ENCODE data around the gene SCN11A. TPM values are rescaled to one million over a fixed set of nuclear protein-coding genes. Genes with fewer than 3 reads are reported as not detected.

SCN11A gene
- 0.12 TPM in 1 of 2 replicates, not detected in the other for total RNA-seq (2022)
- Bru-seq, nascent RNA: percentile 9 among the genes with signal in this experiment
- percentile 16 among the genes with signal in this experiment for BruChase-seq, experiment 1, labeled RNA remaining after a 2-hour chase
- BruChase-seq, experiment 2, labeled RNA remaining after a 6-hour chase: percentile 15 among the genes with signal in this experiment
- long read RNA-seq: 0 reads

GRCh38 chr3:39051649-39052561 lies at the start of gene SCN11A, which contains the start of gene WDR48:
Gene SCN11A (minus strand): TSS chr3:39051944. CDS start chr3:38950362, 101,582 bp downstream.
Gene WDR48 (plus strand): TSS chr3:39052016. CDS start chr3:39052026, 10 bp downstream.
- no peaks in the 10 kb centered on the region for H3K36me3 ChIP-seq (ENCODE audit: control insufficient read depth, insufficient read depth, low read length)
- no peaks in the 10 kb centered on the region for H3K9me3 ChIP-seq
- H3K4me1 ChIP-seq: no peaks in the 10 kb centered on the region
- Mint-ChIP-seq H3K36me3 (ENCODE audit: insufficient read depth, unreplicated experiment) (peaks cover 7% of the 10 kb centered on the region), H3K4me1 (ENCODE audit: low read depth, unreplicated experiment) (no peaks in the 10 kb centered on the region), H3K4me3 (ENCODE audit: unreplicated experiment) (peak within 1 kb of the TSS; percentile 89), H3K27ac (ENCODE audit: unreplicated experiment) (peak within 1 kb of the TSS; percentile 91), H3K27me3 (ENCODE audit: insufficient read depth, unreplicated experiment) (peaks cover 5% of the 10 kb centered on the region), H3K9me3 (ENCODE audit: unreplicated experiment) (no peaks in the 10 kb centered on the region)
- no peaks in the 10 kb centered on the region for H3K27me3 ChIP-seq (replicated peaks; ENCODE audit: control insufficient read depth, insufficient read depth, low read length)
- POLR2A ChIA-PET: interaction anchor here (1.0 kb wide), 1 partner anchor 54 kb away, joined by 7 read pairs; no protein-coding TSS in a partner anchor
- peak within 1 kb of the TSS; percentile 80 for H3K4me3 ChIP-seq (ENCODE audit: low read depth, low read length)
- CTCF ChIA-PET: no interaction called here
- peak; percentile 90 to 92 for DNase-seq
- TSS peak; percentile 73 for BruUV-seq (replicated peaks)
- intact Hi-C loops (cut with micrococcal nuclease; ENCODE audit: unreplicated experiment): no loop called here
- no peak for TF ChIP-seq CTCF (IDR thresholded peaks at IDR 0.05; ENCODE audit: insufficient read depth in 1 of 2, low read depth in 1 of 2, low read length in 1 of 2, severe bottlenecking in 1 of 2, unreplicated experiment in 1 of 2)

- Mint-ChIP-seq H3K27ac (ENCODE audit: unreplicated experiment) (no peak overlapping the region), H3K4me1 (ENCODE audit: low read depth, unreplicated experiment) (peaks cover 5% of the 10 kb centered on the region), H3K9me3 (ENCODE audit: unreplicated experiment) (no peaks in the 10 kb centered on the region), H3K4me3 (ENCODE audit: unreplicated experiment) (no peak overlapping the region), H3K27me3 (ENCODE audit: insufficient read depth, unreplicated experiment) (no peaks in the 10 kb centered on the region), H3K36me3 (ENCODE audit: insufficient read depth, unreplicated experiment) (peaks cover 7% of the 10 kb centered on the region)
- ChIA-PET POLR2A (no interaction called here), CTCF (interaction anchor here (1.7 kb wide), 1 partner anchor 187 kb away, joined by 12 read pairs; no protein-coding TSS in a partner anchor)
- peak; percentile 68 to 69 for TF ChIP-seq CTCF (IDR thresholded peaks at IDR 0.05; ENCODE audit: insufficient read depth in 1 of 2, low read depth in 1 of 2, low read length in 1 of 2, severe bottlenecking in 1 of 2, unreplicated experiment in 1 of 2)
- BruUV-seq (replicated peaks): no TSS peak
- no peak overlapping the region for H3K4me3 ChIP-seq (ENCODE audit: low read depth, low read length)
- peaks cover 5% of the 10 kb centered on the region for H3K36me3 ChIP-seq (ENCODE audit: control insufficient read depth, insufficient read depth, low read length)
- no peaks in the 10 kb centered on the region for H3K27me3 ChIP-seq (replicated peaks; ENCODE audit: control insufficient read depth, insufficient read depth, low read length)
- peak in 1 of 2 experiments; percentile 42 for DNase-seq
- intact Hi-C loops (cut with micrococcal nuclease; ENCODE audit: unreplicated experiment): loop anchor here (1.0 kb wide), 1 partner anchor 187 kb away; no protein-coding TSS in a partner anchor
- no peaks in the 10 kb centered on the region for H3K9me3 ChIP-seq
- peaks cover 6% of the 10 kb centered on the region; the same call in 1 of the 2 replicates for H3K4me1 ChIP-seq
Measured at GRCh38 chr3:39101022-39101689, 49.4 kb upstream of the SCN11A start.

GRCh38 chr3:39100500-39100886 lies 48.7 kb upstream of the SCN11A start:
- H3K27ac Mint-ChIP-seq (ENCODE audit: unreplicated experiment): no peak overlapping the region
- H3K4me3 Mint-ChIP-seq (ENCODE audit: unreplicated experiment): no peak overlapping the region
- peaks cover 13% of the 10 kb centered on the region for H3K36me3 Mint-ChIP-seq (ENCODE audit: insufficient read depth, unreplicated experiment)
- intact Hi-C loops (cut with micrococcal nuclease; ENCODE audit: unreplicated experiment): no loop called here
- Histone ChIP-seq H3K4me1 (no peaks in the 10 kb centered on the region), H3K9me3 (no peaks in the 10 kb centered on the region), H3K4me3 (ENCODE audit: low read depth, low read length) (no peak overlapping the region), H3K36me3 (ENCODE audit: control insufficient read depth, insufficient read depth, low read length) (peaks cover 5% of the 10 kb centered on the region), H3K27me3 (replicated peaks; ENCODE audit: control insufficient read depth, insufficient read depth, low read length) (no peaks in the 10 kb centered on the region)
- POLR2A ChIA-PET: no interaction called here
- no peaks in the 10 kb centered on the region for H3K4me1 Mint-ChIP-seq (ENCODE audit: low read depth, unreplicated experiment)
- no peaks in the 10 kb centered on the region for H3K27me3 Mint-ChIP-seq (ENCODE audit: insufficient read depth, unreplicated experiment)
- CTCF ChIA-PET: interaction anchor here (1.7 kb wide), 1 partner anchor 188 kb away, joined by 12 read pairs; no protein-coding TSS in a partner anchor
- no peaks in the 10 kb centered on the region for H3K9me3 Mint-ChIP-seq (ENCODE audit: unreplicated experiment)
- DNase-seq: no peak
- no peak for TF ChIP-seq CTCF (IDR thresholded peaks at IDR 0.05; ENCODE audit: insufficient read depth in 1 of 2, low read depth in 1 of 2, low read length in 1 of 2, severe bottlenecking in 1 of 2, unreplicated experiment in 1 of 2)
- no TSS peak for BruUV-seq (replicated peaks)
